AG09309 (cell line): Measurements from ENCODE around the gene GNGT1.

Experiments used
- DNase-seq: peaks from one replicate; pipeline ENCODE4 v3.0.0-alpha.2; 2010; ENCODE audit warnings: low read depth
- H3K4me3 ChIP-seq: 2 replicates; pipeline ENCODE4 v1.5.1; 2011; ENCODE audit warnings: mild to moderate bottlenecking, low read depth, low read length, moderate library complexity; ENCODE audit not compliant: control insufficient read depth
- TF ChIP-seq, protein P1 (sequence below): IDR thresholded peaks from 2 replicates; pipeline ENCODE4 v1.5.1; 2011; ENCODE audit warnings: mild to moderate bottlenecking, low read depth, low read length, inconsistent platforms; ENCODE audit not compliant: insufficient read depth, control insufficient read depth; ENCODE audit errors: missing control alignments

Gene GNGT1

DNA sequence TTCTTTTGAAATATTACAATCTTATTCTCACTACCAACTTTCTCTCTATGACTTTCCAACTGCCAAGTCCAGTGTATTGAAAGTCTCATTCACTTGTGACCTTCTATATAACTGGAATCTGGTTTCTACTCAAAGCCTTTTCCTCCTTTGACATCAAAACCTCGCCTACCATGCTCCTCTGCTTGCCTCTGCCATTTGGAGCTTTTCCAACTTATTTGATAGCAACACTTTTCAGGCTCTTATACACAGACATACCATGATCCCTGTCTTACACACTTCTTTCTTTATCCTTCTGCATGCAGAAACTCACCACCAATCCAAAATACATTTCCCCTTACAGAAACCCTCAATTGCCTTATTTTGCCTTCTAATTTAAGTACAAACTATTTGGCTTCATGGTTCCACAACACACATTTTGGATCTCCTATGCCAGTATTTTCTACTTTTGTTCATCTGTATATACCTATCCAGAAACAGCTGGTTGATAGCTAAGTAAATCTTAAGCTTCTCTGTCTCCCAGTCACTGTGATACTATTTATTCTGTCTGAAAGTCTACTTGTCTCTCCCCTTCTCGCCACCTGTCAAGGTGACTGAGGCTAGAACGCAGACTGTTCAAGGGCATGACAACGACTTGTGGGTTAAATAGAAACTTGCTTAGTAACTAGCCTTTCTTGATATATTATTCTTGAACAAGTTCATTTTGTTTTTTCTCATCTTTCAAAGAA is 37.6 kb downstream of the GNGT1 start:
- H3K4me3 ChIP-seq = no peak overlapping the region
- TF ChIP-seq, protein P1, sequence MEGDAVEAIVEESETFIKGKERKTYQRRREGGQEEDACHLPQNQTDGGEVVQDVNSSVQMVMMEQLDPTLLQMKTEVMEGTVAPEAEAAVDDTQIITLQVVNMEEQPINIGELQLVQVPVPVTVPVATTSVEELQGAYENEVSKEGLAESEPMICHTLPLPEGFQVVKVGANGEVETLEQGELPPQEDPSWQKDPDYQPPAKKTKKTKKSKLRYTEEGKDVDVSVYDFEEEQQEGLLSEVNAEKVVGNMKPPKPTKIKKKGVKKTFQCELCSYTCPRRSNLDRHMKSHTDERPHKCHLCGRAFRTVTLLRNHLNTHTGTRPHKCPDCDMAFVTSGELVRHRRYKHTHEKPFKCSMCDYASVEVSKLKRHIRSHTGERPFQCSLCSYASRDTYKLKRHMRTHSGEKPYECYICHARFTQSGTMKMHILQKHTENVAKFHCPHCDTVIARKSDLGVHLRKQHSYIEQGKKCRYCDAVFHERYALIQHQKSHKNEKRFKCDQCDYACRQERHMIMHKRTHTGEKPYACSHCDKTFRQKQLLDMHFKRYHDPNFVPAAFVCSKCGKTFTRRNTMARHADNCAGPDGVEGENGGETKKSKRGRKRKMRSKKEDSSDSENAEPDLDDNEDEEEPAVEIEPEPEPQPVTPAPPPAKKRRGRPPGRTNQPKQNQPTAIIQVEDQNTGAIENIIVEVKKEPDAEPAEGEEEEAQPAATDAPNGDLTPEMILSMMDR = no peak
- DNase-seq = no peak

GRCh38 chr7:93944673-93945072 is 38.3 kb downstream of the GNGT1 start:
- DNase-seq = no peak

GRCh38 chr7:93945083-93945482 is 38.7 kb downstream of the GNGT1 start:
- no peak overlapping the region for H3K4me3 ChIP-seq
- TF ChIP-seq, protein P1 = no peak
- no peak for DNase-seq

More at GRCh38 chr7:93944673-93945072, 38.3 kb downstream of the GNGT1 start:
- TF ChIP-seq, protein P1 = no peak
- no peak overlapping the region for H3K4me3 ChIP-seq

- no peak overlapping the region for H3K4me3 ChIP-seq
- TF ChIP-seq, protein P1 = no peak
- no peak for DNase-seq
Observed at GRCh38 chr7:93945756-93946535, 39.6 kb downstream of the GNGT1 start.

DNA sequence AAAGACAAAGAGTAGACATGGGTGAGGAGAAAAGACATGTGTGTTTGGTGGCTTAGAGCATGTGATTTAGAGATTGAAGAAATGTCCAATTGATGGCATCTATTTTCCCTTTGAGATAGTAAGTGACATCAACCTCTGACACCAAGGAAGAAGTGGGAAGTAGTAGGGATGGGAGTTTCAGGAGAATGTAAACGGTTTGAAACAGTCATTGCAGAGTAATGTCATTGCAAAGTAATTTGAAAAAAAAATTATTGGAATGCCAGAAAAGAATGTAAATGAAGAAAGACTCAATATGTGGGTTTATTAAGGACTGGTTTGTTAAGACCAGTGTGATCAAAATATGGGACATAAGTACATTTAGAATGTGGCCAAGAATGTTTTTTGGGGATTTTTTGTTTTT is 41.7 kb downstream of the GNGT1 start:
- DNase-seq = no peak
- H3K4me3 ChIP-seq = no peak overlapping the region
- TF ChIP-seq, protein P1 = no peak

GRCh38 chr7:93948873-93949272 is 42.5 kb downstream of the GNGT1 start:
- TF ChIP-seq, protein P1 = no peak
- no peak for DNase-seq

More at GRCh38 chr7:93948873-93949272, 42.5 kb downstream of the GNGT1 start:
- H3K4me3 ChIP-seq = no peak overlapping the region
